ENCODE measurements around the gene MTERF4.

Gene MTERF4

GRCh38 chr2:241112592-241112991 lies 10.5 kb upstream of the MTERF4 start:
- Histone ChIP-seq H3K27ac (replicated peaks) (no peak overlapping the region), H3K4me3 (replicated peaks; ENCODE audit: insufficient read depth, low read length) (no peak overlapping the region), H3K27me3 (ENCODE audit: insufficient read depth, poor library complexity, severe bottlenecking) (no peaks in the 10 kb centered on the region)
- DNase-seq (ENCODE audit: low read depth in 1 of 2, low spot score in 1 of 2), result no peak
- TF ChIP-seq GABPA (IDR thresholded peaks at IDR 0.05; ENCODE audit: low read depth) (no peak), REST (IDR thresholded peaks at IDR 0.05; ENCODE audit: insufficient replicate concordance, low read depth) (no peak), POLR2AphosphoS5 (IDR thresholded peaks at IDR 0.05; ENCODE audit: low read depth) (no peak)

GRCh38 chr2:241112046-241112445 lies 10.0 kb upstream of the MTERF4 start:
- Histone ChIP-seq H3K4me3 (replicated peaks; ENCODE audit: insufficient read depth, low read length) (no peak overlapping the region), H3K27me3 (ENCODE audit: insufficient read depth, poor library complexity, severe bottlenecking) (no peaks in the 10 kb centered on the region), H3K27ac (replicated peaks) (no peak overlapping the region)
- TF ChIP-seq SPI1 (IDR thresholded peaks at IDR 0.05; ENCODE audit: borderline replicate concordance, low read depth), result no peak
- TF ChIP-seq GABPA (IDR thresholded peaks at IDR 0.05; ENCODE audit: low read depth), result no peak
- TF ChIP-seq REST (IDR thresholded peaks at IDR 0.05; ENCODE audit: insufficient replicate concordance, low read depth), result no peak
- TF ChIP-seq CTCF (IDR thresholded peaks at IDR 0.05; ENCODE audit: insufficient read depth, low read length), result no peak
- TF ChIP-seq POLR2AphosphoS5 (IDR thresholded peaks at IDR 0.05; ENCODE audit: low read depth), result no peak
- DNase-seq (ENCODE audit: low read depth in 1 of 2, low spot score in 1 of 2), result no peak

GRCh38 chr2:241111440-241111805 lies 9.3 kb upstream of the MTERF4 start:
- no peaks in the 10 kb centered on the region for H3K27me3 ChIP-seq (ENCODE audit: insufficient read depth, poor library complexity, severe bottlenecking)
- no peak for DNase-seq (ENCODE audit: low read depth in 1 of 2, low spot score in 1 of 2)
- H3K27ac ChIP-seq (replicated peaks), result no peak overlapping the region
- no peak overlapping the region for H3K4me3 ChIP-seq (replicated peaks; ENCODE audit: insufficient read depth, low read length)
- TF ChIP-seq POLR2AphosphoS5 (IDR thresholded peaks at IDR 0.05; ENCODE audit: low read depth) (no peak), GABPA (IDR thresholded peaks at IDR 0.05; ENCODE audit: low read depth) (no peak), REST (IDR thresholded peaks at IDR 0.05; ENCODE audit: insufficient replicate concordance, low read depth) (no peak), SPI1 (IDR thresholded peaks at IDR 0.05; ENCODE audit: borderline replicate concordance, low read depth) (no peak), CTCF (IDR thresholded peaks at IDR 0.05; ENCODE audit: insufficient read depth, low read length) (no peak)

Measured in HL-60 (cell line).